Skin of body (tissue), 2 donors: ENCODE measurements around the gene OLFML1. TPM values are rescaled to one million over a fixed set of nuclear protein-coding genes. Genes with fewer than 3 reads are reported as not detected.
A peak's percentile ranks its signal among the peaks of the same experiment; 100 is the strongest.
"Not testable (repeated sequence)": the region's sequence is repeated elsewhere in the genome, so short reads cannot be mapped to it uniquely, and the experiment has no call there.

Experiments
- DNase-seq: peaks from one replicate; lab custom pipeline; 2025; lab: John Stamatoyannopoulos, UW
- total RNA-seq: library from RNA; depleted of rRNA; stranded (reverse); fragments of >200 nt; gene quantifications from one replicate; pipeline ENCODE4 v1.2.3, GENCODE V29; 2014

Gene OLFML1
- total RNA-seq, 1 donor from 2014 or later = 25.5 TPM

DNA sequence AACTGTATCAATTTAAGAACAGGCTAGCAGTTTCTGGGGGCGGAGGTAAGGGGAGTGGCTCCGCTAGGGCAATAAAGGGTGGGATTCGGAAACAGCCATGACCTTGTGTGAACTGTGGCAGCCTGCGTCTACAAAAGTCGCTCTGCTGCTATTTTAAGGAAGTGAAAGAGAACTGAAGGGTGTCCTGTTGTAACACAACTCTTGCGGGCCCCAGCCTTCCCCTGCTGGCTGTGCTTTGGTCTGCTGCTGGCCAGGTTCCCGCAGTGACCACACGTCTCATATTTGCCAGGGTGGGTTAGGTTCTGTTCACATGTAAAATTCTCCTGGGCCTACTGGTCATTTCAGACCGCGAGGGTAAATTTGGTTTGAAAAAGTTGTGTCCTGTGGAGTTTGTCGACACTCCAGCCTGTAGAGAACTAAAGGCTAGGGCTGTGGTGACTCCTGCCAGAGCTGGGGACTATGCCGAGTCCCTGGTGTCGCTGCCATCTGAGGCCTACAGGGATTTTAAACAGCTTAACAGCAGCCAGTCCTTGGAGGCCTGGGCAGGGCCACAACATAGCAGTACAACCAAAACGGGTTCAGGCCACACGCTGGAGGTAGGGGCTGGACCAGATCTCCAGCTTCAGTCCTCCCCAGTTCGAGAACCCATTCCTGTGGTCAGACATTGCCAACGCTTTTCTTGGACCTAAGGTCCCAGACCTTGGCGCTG lies 27.4 kb downstream of the OLFML1 start:
- no peak for DNase-seq

DNA sequence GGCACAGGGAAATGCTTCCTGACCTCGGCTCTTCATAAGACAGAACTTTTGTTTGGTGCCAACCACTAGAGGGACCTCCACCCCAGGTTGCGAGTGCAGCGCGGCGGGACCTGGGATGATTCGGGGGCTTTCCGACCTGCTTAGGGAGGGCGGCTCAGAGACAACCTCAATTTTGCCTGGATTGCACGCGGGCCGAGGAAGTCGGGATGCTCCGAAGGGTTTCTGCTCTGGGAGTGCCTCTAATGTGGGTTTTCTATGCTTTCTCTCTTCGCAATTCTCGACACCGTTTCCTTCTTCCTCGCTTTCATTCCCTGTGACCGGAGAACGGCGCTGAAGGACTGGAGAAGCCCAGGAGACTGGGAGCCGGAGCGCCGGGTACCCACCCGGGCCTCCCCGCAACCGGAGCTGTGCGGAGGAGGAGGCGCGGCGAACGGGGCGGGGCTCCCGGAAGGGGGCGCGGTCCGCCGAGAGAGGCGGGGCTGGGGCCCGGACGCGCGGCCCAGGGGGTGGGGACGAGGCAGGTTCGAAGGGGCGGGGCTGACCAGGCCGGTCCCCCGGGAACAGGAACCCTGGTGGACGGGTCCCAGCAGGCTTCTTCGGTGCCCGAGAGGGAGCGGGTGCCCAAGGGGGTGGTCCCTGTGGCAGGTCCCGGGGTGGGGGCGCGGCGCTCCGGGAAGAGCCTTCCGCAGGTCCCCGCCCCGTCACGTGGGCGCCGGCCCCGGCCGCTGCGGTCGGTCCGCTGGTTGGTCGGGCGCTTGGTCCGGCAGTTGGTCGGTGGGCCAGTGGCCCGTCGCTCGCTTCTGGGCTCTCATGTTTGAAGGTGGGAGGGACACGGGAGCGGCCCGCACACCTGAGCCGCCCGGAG lies 28.2 kb downstream of the OLFML1 start, which contains the start of gene PPFIBP2:
TSS of gene PPFIBP2 (plus strand) at position 766 of the 865 bp plus-strand sequence. CDS start 35,477 bp downstream, outside the sequence.
- DNase-seq = peak; percentile 41

DNA sequence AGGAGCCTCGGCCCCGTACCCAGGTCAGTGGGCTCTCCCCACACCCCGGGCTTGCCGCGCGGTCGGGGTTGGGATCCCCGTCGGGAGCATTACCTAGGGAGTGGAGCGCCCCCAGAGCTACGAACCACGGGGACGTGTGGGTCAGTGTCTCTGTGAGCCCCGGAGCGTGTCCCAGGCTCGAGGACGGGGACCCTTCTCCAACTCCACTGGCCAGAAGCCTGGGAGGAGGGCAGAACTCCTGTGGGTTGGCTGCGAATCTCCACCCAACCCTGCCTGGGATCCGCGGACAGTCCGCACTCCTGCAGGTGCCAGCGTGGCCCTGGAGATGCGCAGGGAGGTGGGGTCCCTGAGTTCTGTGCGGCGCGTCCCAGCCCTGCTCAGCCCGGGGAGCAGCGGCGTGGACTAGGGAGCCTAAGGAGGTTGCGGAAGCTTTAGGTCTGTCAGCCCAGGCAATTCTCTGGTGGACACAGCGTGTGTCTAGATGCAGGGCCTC lies 28.8 kb downstream of the OLFML1 start:
- DNase-seq = no peak

DNA sequence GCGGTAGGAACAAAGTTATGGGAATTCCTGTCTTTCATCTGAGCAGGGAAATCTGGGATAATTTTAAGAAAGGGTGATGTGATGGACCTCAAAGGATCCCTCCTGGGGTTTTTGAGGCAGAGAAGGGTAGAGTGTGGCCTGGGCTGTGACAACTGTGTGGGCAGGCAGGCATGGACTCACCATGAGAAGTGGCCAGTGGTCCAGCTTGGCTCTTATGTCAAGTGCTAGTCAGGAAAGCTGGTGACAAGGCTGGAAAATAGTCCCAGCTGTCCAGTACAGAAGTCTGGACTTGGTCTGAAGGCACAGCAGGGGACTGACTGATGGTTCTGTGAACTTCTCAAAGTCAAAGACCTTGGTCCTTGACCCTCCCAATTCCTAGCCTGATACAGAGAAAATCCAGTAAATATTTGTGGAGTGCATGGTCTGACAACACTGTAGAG lies 30.2 kb downstream of the OLFML1 start:
- no peak for DNase-seq

DNA sequence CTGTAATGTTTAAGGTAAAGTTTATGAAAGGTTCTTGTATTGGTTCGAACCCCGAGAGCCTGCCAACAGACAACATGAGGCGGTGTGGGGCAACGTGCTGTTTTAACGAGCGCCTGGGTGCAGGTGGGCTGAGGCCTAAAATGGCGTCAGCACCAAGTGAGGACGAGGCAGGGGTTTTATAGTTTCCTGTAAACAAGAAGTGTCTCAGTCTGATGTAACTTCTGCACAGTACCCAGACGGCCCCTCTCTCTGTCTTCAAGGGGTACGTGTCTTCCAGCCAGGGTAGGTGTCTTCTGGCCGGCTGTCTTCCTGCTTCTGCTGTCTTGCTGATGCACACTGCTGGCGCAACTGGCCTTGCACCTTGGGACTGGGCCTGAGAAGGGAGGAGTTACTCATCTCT lies 31.2 kb downstream of the OLFML1 start:
- DNase-seq = no peak

DNA sequence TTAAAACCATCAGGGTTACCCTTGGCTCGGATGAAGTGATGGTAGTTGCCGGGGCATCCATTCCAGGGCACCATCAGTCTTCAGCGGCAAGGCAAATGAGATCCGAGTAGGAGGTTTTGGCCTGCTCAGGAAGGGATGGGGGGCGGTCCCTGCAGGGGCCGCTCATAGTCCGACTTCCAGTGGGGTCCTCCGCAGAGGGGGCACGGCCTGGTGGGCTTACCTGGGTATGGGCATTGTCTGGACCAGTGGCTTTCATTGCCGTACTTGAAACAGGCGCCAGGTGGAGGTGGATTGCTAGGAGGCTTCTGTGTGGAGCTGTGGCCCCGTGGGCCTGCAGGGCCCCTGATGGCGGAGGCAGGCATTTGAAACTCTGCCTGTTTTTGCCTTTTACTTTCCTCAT lies 32.4 kb downstream of the OLFML1 start:
- DNase-seq = not testable (repeated sequence)

DNA sequence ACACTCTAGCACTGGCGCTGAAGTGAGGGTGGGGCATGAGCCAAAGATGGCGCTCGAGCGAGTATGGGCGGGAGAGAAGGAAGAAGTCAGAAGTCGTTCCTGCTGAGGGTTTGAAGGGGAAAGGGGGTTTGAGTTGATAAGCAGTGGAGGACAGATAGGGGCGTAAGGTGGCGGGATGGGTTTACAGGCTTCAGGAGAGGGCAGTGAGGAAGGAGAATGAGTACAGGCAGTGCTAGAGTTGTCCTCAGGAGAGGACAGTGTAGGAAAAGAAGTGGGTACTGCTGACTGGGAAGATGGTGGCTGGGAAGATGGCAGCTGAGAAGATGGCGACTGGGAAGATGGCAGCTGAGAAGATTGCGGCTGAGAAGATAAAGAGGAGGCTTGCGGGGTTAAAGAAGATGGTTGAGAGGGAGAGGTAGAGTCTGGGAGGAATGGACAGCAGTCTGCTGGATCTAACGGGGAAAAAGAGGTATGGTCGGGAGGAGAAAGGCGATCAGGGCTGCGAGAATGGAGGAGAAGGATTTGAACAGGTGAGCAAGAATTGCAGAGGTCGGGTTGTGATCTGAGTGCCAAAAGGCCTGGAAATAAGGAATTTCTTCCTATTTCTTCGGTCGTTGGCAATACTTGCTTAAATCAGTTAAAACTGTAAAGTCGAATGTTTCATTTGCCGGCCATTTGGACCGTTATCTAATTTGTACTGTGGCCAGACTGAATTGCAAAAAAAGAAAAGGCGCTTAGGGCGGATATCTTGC lies 33.7 kb downstream of the OLFML1 start:
- no peak for DNase-seq

DNA sequence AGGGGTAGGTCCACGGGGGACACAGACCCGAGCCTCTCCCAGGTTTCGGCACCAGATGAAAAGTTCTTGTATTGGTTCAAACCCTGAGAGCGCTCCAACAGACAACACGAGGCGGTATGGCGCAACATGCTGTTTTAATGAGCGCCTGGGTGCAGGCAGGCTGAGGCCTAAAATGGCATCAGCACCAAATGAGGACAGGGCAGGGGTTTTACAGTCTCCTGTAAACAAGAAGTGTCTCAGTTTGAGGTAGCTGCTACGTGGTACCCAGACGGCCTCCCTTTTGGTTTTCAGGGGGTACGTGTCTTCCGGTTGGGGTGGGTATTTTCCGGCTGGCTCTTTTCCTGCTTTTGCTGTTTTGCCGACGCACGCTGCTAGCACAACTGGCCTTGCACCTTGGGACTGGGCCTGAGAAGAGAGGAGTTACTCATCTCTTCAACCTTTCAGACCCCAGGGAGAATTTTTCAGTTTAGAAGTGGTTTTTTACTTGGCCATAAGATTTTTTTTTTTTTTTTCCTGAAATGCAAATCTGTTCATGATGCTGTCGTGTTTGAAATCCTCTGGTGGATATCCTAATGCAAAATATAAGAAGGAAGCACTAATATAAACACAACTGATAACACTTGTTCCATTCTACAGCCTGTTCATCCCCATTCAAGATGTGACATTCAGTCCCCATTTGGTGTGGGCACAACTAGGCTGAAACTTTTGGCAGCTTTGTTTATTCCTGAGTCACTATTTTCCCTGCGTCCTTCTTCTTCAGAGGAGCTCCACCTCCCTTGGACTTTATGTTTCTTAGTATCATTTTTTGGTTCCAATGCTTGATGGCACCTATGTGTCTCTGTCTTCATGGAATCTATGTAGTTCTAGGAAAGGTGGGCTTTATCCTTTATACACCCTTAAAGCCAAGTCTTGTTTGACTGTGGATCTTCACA lies 35.0 kb downstream of the OLFML1 start:
- no peak for DNase-seq

DNA sequence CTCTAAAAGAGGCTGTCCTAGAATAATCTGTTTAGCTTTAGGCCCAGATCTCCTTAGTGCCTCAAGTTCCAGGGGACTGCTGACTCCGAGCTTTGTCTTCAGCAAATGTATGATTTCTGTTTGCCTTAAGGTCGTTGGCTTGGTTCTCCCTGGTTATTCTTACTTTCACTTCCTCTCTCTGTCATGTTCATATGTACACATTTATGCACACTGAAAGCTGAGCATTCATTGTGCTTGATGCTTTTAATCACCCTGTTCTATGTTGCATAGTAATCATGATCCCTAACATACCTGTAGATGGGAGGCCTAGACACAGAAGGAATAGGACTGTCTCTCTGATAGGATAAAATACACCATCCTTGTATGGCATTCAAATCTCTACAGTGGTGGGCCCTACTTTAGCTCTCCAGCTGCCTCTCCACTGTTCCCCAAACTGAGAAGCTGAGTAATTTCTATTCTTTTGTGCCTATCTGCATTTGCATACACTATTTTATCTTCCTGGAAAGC lies 35.7 kb downstream of the OLFML1 start:
- no peak for DNase-seq

DNA sequence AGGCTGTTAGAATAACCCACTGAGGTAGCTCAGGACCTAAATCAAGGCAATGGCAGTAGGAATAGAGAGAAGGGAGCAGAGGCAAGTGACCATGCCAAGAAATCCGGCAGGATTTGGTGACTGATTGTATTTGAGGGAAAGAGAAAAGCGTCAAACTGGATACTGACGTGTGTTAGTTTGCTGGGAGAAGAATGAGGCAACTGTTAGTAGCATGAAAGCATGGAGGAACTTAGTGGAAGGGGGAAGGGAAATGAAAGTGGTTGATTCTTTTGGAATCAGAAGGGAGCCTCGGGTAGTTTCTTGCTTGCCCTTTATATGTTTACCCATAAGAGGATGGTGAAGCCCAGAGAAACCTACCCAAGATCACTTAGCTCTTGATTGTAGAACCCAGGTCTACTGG lies 36.8 kb downstream of the OLFML1 start:
- no peak for DNase-seq

DNA sequence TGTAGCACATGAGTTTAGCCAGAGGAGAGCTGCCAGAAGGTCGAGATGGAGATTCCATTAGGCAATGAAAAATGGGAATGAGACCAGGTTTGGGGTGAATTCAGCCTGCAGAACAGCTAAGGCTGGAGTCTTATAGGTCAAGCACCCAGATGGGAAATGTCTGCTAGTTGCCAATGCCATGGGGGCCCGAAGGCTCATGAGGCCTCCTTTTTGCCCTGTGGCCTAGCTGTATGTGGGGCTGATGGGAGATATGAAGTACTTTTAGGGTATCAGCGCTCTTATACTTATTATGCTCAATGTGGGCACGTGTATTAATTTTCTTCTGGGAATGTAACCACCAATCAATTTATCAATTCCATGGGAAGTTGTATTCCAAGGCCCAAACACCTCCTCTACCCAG lies 37.2 kb downstream of the OLFML1 start:
- DNase-seq = no peak

DNA sequence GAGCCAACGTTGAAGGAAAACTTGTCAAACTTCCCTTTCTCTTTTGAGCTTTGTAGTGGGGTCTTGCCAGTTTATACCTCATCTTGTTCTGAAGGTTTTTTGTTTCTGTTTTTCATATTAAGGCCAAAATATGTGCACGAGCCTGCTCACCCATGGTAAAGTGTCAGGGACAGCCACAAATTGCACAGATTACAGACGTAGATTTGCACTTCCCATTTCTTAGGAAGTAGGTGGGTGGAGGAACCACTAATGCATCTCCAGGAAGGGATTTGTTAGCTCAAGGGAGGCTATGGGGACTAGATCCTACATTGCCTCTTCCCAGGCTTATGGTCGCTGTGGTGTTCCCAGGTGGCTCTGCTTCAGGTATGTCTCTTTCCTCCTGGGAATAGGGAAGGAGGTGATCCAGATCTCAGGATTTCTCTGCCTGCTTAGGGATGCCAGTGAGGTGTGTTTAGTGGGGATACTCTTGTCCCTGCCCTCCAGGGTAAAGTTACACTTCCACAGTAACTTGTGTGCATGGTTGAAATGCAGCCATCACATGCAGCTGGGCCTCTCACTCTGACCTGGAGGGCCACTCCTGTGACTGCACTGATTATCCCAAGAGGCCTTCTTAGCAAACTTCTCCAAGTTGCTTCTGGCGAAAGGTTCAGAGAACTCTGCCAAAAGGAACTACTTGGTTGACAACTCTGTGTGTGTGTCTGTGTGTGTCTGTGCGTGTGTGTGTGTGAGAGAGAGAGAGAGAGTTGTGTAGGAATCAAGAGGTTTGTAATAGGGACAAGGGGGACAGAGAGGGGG lies 38.3 kb downstream of the OLFML1 start:
- DNase-seq = no peak

DNA sequence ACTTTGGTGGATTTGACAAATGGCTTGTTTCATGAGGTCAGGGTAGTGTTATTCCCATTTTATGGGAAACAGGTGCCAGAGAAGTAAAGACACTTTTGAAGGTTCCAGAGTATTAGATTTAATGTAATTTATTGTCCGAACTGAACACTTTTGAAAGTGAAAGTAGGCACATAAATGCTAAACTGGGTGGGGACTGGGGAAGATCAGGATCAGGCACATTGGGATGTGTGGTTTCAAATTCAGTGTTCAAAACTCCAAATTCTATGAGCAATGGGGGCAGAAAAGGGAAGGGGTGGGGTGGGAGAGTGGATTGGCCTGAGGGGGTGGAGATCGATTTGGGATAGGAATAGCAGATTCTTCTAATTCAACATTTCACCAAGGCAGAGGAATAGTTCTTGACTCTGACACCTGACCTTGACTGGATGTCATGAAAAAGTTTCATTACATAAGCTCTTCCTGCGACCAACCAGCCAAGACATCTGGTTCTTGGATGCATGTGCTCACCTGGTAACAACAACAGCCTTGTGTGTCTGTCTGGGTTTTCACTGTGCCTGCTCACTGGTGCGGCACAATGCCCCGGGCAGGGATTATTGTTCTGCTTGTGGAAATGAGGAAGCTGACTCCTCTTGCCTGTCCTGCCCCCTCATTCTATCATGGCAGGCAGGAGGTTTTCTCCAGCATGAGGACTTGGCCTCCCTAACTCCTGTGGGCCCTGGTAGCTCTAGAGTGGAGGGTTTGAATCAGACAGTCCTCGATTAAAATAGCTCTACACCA lies 39.3 kb downstream of the OLFML1 start:
- no peak for DNase-seq

DNA sequence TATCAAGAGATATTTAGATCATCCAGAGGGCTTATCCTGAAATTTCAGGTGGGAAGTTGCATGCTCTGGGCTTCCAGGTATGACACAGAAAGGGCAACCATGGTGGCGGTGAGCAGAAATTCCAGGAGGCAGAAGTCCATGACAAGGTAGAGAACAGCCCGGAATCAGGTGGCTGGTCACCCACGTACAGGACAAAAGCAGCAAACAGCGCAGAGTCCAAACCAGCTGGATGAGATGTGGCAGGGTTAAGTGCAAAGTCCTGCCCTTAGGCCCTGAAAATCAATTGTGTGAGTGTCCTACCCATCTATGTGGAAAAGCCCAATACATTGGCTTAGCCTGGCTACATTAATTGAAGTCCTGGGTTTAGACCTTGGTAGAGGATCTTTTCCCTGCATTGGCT lies 40.1 kb downstream of the OLFML1 start:
- no peak for DNase-seq

DNA sequence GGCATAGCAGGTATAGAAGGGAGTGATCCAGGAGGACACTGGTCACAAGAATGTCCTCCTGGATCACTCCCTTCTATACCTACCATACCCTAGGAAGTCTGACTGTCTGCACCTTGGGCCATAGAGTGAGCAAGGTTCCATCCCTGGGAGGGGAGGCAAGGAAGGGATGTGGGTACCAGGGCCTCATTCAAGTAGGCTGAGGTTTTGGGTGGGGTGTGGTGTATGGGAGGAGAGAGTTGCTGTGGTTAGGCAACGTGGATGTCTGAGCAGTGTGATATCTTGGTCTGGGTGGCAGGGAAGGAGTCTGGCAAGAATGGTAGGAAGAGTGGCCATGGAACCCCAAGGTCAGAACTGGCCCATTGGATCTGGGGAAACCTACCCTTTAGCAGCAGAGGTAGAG lies 41.7 kb downstream of the OLFML1 start:
- no peak for DNase-seq

DNA sequence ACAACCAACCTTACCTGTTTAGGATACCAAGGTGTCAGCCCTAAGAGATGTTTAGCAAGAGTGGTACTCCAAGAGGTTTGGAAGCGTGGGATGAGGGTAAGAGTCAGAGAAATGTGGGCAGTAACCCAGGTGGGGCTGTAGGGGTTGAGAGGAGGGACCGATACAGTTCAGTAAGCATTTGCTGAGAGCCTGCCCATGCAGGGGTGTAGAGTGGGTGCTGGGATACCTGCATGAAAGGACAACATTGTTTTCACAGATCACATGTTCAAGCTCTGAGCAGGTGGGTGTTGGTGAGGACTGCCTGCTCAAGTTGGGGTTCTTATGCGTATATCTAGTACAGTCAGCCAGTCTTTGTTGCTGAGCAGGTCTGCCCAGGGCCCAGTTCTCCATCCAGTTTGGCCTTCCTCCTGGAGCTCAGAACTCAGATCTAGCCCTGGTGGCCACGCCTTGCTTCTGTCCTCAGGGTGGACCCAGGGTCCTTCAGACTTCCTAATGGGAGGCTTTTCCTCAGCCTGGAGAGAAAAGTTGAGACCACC lies 43.3 kb downstream of the OLFML1 start:
- DNase-seq = no peak

DNA sequence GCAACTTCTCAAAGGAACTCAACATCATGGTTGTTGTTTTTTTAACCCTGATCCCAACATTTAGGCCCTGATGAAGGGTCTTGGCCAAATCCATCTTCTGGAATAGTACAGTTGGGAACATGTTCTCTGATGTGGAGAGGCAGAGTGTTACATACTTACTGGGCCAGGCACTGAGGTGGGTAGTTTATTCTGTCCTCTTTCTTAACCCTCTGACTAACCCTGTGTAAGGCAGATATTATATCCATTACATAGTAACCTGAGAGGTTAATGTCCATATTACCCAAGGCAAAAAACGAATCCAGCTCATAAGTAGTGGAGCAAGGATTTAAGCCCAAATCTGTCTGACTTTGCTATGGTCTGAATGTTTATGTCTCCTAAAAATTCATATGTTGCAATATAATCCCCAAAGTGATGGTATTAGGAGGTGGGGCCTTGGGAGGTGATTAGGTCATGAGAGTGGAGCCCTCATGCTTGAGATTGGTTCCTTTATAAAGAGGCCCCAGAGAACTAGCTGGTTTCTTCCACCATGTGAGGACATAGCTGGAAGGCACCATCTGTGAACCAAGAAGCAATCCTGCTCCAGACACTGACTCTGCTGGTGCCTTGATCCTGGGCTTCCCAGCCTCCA lies 44.8 kb downstream of the OLFML1 start:
- DNase-seq = no peak

DNA sequence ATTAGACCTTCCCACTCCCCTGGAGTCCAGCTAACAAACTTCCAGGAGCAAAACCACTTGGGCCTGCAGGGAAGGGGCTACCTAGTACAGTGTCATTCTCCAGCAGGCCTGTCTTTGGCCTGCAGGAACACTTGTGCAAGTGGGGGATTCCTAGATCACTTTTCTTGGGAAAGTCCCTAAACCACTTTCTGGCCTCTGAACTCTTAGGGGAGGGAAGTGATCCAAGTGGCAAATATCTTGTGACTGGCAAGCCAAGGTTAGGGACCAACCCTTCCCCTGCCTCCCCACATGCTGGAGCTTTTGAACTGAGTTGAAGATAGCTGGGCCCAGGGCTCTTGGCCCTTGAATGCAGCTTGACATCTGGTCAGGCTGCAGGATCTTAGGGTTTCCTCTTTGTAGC lies 45.7 kb downstream of the OLFML1 start:
- no peak for DNase-seq
